OCI-LY3 (cell line): ENCODE results near the gene ALKBH5.

ENCODE experiments used
- EZH2phosphoT487 ChIP-seq: fragments of 200-600 bp; shearing (Covaris generic); IDR thresholded peaks from 2 replicates; pipeline ENCODE4 v1.6.1; 2018; ENCODE audit warnings: antibody characterized with exemption, mixed run types, low read depth
- TF ChIP-seq, protein P1 (sequence below): fragments of 200-600, 300-600 bp; sonication (generic); IDR thresholded peaks from 2 replicates; pipeline ENCODE4 v1.5.1; 2014; ENCODE audit warnings: antibody characterized with exemption, low read length, low read depth

- TF ChIP-seq, protein P1, sequence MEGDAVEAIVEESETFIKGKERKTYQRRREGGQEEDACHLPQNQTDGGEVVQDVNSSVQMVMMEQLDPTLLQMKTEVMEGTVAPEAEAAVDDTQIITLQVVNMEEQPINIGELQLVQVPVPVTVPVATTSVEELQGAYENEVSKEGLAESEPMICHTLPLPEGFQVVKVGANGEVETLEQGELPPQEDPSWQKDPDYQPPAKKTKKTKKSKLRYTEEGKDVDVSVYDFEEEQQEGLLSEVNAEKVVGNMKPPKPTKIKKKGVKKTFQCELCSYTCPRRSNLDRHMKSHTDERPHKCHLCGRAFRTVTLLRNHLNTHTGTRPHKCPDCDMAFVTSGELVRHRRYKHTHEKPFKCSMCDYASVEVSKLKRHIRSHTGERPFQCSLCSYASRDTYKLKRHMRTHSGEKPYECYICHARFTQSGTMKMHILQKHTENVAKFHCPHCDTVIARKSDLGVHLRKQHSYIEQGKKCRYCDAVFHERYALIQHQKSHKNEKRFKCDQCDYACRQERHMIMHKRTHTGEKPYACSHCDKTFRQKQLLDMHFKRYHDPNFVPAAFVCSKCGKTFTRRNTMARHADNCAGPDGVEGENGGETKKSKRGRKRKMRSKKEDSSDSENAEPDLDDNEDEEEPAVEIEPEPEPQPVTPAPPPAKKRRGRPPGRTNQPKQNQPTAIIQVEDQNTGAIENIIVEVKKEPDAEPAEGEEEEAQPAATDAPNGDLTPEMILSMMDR: no peak
- TF ChIP-seq EZH2phosphoT487: no peak
These were observed 26.7 kb upstream of the ALKBH5 start for GRCh38 chr17:18156976-18157280.
